SKM-1 treated with dmso at 0.1 percent for 144 hours (cell line): ENCODE data around the gene LNX1.

Experiments used
- DNase-seq: peaks from one replicate; lab custom pipeline; 2025; ENCODE audit not compliant: unreplicated experiment; lab: John Stamatoyannopoulos, UW

The LNX1 gene

DNA sequence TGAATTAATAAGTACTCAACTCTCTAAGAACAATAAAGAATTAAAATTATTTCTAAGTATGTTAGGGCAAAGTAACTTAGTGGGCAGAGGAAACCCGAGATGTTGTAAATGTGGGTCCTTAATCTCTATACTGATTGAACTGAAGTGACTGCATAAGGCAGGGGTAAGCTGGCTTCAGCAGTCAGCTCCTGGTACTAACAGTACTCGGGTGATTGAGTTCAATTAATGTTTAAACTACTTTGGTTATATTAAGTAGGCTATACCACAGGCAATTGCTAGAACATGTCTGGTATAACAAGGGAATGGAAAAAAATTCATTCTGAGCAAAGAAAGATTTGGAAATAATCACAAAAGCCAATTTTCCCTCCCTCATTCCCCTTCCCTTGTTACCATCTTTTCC, 90.7 kb downstream of the LNX1 start:
- no peak for DNase-seq

DNA sequence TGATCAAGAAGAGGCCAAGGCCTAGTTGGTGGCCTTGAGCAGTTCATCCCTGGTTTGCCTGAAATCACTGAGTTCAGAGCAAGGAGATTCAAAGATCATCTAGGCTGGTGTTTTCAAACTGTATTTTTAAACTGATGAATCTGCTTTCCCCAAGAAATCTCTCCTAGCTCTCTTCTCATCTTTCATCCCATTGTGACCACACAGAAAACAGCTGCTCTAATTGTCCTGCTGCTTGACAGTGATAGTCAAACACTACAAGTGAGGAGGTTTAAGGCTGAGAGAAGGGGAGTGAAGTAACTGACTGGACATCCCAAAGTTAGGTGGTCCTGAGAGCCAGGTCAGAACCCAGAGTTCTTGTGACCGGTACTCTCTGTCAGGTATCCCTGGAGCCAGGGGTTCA, 91.5 kb downstream of the LNX1 start:
- no peak for DNase-seq

DNA sequence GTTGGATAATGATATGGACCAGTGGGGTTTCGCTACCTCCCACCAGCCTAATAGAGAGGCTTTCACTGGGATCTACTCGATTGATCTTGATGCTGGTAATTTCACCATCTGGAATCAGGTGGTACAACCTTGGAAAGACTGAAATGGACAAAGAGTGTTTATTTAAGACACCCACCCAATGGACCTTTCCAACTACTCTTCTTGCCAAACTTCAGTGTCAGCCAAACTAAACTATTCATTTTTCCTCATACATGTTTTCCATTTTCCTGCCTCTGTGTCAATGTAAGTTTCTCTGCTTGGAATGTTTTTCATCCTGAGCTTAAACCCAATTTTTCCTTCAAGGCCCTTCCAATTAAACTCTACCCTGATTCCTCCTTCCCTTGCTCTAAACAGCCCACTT, 92.6 kb downstream of the LNX1 start:
- DNase-seq, result no peak

DNA sequence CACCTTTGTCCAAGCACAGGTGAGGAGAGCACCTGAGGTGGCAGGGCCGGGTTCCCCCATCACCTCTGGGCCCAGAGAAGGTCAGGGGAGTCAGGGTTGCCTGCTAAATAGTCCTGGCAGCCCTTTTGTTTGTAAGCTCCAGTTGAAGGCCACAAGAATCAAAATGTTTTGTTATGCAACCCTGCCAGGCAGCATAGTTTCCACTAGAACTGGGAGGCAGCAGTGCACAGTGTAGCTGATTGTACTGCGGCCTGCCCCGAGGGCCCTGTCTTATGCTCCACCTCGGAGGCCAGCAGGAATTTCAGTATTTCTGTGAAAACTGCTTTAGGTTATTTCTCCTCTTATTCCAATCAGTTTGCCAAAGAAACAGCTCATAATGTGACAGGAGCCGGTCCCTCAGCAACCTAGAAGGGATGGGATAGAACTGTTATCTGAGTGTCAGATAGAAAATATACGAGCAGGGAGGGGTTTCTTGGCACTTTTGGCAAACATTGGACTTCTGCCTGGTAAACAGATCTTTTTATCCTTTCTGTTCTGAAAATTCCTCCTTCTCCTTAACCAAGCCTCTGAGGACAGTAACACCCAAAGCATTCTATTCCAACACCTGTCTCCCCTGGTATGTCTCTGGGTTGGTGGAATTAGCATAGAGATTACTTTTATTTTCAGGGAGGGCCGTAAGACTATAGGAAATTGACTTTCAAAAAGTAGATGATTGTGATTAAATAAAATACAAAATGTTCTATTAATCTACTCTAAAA, 93.6 kb downstream of the LNX1 start:
- no peak for DNase-seq

- no peak for DNase-seq
Observed at GRCh38 chr4:53494851-53495250, 96.4 kb downstream of the LNX1 start.

DNA sequence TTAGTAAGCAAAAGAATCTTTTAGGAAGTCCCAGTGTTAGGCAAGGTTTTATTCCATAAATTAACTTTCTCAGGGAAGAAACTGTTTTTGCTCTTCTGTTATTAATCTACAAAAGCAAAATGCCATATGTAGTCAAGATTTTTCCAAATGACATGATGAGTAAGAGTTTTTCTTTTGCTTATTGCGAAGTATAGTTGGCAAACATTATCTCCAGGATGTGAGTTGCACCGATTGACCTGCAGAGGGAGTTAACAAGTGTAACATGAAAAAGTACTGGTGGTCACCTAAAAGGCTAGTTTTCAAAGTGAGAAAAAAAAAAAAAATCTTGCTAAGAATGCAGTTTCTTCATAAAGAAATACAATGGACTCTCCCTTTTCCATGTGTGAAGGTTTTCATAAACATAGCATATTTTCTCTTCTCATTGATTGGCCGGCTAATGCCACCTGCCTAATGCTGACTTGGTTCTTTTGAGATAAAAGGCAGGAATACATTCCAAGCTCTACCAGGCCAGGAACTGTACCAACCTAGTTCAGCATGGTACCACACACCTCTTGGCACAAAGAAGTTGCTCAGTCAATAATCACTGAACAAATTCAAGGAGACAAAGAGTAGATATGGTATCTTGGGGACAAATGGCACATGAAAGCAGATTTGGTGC, 100.2 kb downstream of the LNX1 start:
- peak; percentile 55 for DNase-seq

DNA sequence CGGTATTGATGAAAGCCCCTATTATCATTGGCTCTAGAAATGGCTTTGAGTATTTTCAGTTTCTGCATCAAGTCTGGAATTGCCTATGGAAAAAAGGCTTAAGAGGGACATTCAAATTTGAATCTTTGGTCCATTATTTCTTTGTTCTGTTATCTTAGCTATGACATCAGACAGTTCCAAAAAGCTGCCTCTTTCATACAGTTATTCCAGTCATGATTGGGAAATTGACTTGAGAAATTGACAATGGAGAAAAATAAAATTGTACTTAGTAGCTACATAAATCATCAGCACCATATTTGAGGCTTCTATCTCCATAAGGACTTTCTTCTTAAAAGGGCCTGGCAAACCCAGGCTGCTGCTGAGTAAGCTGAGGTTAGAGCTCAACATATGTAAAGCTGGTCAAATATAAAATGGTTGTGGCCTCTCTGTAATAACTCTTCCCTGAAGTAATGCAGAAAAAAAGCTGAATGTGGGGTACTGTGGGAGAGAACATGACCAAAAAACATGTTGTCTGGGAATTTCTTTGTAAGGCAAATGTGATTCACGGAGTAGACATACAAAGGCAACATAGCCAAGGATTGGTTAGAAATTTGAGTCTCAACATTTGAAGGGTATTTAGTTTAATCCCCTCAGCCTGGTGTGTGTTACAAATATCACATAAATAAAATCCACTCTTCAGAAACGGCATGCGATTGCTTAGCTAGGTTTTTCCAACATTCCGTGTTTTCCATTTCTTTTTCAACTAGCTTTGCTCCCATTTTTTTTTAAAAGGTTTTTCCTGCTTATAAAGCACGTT, 100.9 kb downstream of the LNX1 start:
- DNase-seq, result no peak

DNA sequence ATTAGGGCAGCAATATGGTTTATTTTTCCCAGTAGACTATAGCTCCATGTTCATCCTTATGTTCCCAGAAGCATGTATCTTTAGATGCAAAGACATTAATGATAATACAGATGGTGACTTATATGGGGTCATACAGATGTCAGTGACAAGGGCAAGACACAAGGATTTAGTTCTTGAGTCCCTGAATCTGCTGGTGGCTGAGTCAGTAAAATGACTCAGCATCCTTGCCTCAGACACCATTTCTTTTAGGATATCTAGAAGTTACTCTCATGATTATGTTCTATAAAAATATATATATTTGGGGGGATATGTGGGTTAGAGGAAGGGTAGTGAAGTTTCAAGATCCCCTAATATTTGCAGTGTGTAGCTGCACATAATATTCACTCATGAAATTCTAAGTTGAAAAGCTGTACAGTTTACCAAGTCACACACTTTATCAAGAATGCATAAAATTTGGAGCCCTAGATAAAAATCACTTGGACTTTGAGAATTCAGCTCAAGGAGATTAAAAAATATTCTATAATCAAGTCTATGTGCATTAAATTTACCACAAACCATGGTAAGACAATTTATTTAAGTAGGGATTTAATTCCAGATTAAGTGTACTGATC, 101.9 kb downstream of the LNX1 start:
- no peak for DNase-seq

- no peak for DNase-seq
Observed at GRCh38 chr4:53487766-53488165, 103.5 kb downstream of the LNX1 start.

- no peak for DNase-seq
Observed at GRCh38 chr4:53485658-53486040, 105.6 kb downstream of the LNX1 start.

GRCh38 chr4:53484911-53485657, 106.2 kb downstream of the LNX1 start:
- no peak for DNase-seq

DNA sequence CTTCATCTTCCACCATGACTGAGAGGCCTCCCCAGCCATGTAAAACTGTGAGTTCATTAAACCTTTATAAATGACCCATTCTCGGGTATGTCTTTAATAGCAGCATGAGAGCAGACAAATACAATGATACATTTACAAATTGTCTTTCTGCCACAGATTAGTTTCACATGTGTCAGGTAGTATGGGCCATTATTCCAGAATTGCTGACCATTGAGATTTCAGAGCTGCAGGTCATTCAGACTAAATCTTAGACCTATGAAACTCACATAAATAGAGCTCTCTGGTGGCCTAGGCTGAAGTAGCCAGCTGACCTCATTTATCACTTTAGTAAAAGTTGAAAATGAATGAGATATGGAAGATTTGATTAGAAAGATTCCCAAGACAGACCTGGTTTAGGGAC, 108.0 kb downstream of the LNX1 start:
- no peak for DNase-seq

- no peak for DNase-seq
Observed at GRCh38 chr4:53481586-53481985, 109.7 kb downstream of the LNX1 start.

DNA sequence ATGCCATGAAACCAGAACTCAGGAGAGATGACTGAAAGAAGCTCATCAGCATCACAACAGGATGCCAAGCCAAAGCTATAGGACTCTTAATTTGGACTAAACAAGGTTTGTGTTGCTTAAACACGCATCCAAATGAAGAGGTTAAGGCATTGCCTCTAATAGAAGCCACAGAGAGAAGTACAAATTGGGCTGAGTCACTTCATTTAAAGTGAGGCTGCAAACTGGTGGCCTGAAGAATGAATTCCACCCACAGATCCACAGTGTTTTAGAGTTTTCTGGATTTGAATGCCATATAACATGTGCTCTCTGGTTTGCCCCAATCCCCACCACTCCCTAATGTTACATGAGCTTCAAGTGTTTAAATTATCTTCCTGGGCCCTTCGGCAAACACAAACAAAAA, 110.4 kb downstream of the LNX1 start:
- no peak for DNase-seq

DNA sequence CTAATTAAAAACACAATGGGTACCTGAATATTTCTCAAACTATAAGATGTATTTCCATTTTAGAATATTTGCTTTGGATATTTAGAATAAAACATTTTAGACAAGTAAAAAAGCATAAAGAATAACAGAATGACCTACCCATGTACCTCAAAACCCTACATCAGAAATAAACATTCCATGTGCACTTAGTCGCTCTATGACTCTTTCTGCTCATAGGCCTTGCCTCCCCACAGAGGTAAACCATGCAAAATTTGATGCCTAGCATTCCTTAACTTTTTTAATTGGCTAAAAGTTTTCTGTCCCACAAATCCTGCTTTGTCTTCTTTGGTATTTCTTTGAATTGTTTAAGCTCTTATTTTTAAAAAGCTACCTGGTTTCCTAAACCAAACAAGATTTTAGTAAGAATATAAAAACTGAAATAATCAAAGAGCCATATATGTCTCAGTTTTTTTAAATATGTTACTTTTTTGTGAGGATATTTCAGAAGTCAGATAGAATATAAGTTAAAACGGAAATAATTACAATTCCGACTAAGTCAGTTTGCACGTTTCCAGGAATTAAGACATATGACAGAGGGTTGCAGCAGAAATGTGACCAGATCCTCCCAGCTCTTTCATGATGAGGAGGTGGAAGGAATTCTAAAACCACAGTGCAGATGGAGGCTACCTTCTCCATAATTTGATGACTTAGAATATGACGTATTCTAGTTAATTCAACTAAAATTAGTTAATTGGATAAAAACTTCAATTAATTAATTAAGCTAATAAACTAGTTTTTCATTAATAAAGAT, 111.4 kb downstream of the LNX1 start:
- DNase-seq, result no peak

DNA sequence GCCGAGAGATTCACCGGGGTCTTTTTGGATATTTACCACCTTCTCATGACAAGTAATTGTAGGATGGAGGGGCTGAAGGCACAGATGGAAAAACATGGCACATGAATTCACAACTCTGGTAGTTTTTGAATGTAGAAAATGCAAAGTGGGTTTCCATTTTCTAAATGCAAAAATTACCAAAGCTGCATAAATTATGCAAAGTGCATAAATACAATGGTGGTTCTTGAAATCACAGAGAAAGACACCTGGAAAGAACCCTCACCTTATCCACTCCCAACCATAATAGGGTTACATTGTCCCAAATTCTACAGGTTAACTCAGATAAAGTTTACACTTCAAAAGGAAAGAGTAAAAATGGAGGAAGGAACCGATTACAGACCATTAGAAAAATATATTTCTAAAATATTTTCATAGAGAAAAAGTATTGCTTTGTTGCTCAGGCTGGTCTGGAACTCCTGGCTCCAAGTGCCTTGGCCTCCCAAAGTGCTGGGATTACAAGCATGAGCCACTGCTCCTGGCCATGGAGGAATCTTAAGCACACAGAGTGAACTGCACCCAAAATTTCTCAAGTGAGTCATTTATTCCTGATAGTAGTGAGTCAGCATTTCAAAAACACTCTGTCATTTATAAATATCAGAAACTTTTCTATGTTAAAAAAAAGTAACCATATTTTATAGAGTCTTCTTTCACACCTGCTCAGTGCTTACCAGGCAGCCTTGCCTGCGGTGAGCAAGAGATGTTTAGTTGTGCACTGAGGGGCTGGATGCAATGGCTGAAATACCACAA, 112.4 kb downstream of the LNX1 start:
- no peak for DNase-seq

- no peak for DNase-seq
Observed at GRCh38 chr4:53477636-53478035, 113.7 kb downstream of the LNX1 start.

- DNase-seq, result no peak
Observed at GRCh38 chr4:53477038-53477565, 114.2 kb downstream of the LNX1 start.
